DMS53 treated with DMSO at 0.1 percent for 48 hours (cell line): ENCODE measurements around the gene FMNL1.

Experiments used
- DNase-seq: peaks from one replicate; lab custom pipeline; 2025; ENCODE audit not compliant: unreplicated experiment; lab: John Stamatoyannopoulos, UW

Gene FMNL1

GRCh38 chr17:45257115-45257514 is 35.4 kb downstream of the FMNL1 start:
- no peak for DNase-seq

GRCh38 chr17:45258981-45259380 is 37.3 kb downstream of the FMNL1 start:
- DNase-seq: no peak

DNA sequence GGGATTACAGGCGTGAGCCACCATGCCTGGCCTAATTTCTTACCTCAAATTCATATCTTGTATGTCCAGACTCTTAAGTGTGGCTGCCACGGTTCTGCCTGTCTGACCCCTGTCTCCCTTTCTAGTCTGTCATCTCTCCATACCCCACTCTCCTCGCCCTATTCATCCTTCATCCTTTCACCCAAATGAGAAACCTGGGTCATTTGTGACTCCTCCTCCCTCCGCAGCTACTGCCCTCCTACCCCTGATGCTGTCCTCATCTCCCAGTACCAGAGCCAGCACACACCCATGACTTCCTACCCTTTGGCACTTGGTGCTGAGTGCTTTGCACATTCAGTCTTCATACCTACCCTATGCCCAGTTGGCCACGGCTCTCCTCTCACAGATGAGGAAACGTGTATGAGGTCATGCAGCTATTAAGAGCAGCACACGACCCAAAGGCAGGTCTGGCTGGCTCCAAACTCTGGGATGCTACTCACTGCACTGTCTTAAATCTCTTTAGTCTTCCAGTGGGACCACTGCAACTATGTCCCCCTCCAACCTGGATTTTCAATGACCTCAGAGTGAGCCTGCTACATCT is 38.6 kb downstream of the FMNL1 start:
- DNase-seq: no peak

GRCh38 chr17:45261577-45262515 is 40.2 kb downstream of the FMNL1 start, which contains the start of gene SPATA32:
TSS of gene SPATA32 (minus strand) at chr17:45262094. CDS start at chr17:45262016, 78 bp downstream.
- no peak for DNase-seq

- DNase-seq: no peak
Observed at GRCh38 chr17:45262516-45263476, 41.1 kb downstream of the FMNL1 start.

DNA sequence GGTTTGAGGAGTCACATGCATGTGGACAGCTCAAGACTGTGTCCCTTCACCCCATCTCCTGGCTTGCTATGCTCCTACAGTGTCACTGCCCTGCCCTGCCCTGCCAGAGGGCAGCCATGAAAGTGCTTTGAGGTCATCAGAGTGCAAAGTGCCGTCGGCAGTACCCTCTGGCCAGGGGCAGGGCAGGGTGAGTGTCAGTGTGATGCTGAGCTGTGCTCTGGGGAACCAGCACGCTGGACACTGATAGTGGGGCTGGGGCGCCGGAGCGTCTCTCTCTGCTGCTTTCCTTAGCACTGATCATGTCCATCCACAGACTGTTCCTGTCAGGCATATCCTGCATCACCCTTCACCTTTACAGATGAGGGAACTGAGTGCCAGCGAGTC is 41.8 kb downstream of the FMNL1 start:
- DNase-seq: no peak

GRCh38 chr17:45264430-45264829 is 42.7 kb downstream of the FMNL1 start:
- no peak for DNase-seq

DNA sequence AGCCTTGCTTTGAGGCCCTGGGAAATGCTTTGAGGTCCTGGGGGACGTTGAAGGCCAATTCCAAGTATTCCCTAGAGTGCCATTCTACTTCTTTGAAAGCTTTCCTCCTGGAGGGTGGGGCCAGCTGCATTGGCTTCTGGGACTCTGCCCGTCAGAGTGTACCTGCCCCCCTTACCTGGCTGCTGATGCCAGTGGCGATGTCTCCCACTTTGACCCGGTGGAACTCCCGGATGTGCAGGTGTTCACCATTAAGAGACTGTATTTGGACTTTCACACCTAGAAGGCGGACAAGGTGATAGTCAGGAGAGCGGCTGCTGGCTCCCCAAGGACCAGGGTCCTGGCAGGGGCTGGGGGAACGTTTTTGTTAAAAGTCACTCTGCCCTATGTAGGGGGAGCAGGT is 43.3 kb downstream of the FMNL1 start:
- no peak for DNase-seq

DNA sequence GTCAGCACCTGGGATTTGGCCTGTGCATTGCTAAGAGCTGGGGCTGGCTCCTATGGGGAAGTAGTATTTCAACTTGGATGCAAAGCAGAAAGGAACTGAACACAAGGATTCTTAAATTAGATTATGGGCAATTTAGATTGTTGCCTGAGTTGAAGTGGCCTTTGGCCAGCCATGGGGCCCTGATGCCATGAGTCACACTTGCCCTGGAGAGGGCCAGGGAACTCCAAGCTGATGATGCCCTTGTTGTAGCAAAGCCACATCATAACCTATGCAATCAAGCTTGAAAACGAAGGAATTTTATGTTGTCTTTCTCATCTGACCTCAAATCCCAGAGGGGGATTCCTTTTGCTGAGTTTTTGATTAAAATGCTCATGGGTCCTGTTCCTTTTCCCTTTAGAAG is 44.1 kb downstream of the FMNL1 start:
- DNase-seq: no peak

DNA sequence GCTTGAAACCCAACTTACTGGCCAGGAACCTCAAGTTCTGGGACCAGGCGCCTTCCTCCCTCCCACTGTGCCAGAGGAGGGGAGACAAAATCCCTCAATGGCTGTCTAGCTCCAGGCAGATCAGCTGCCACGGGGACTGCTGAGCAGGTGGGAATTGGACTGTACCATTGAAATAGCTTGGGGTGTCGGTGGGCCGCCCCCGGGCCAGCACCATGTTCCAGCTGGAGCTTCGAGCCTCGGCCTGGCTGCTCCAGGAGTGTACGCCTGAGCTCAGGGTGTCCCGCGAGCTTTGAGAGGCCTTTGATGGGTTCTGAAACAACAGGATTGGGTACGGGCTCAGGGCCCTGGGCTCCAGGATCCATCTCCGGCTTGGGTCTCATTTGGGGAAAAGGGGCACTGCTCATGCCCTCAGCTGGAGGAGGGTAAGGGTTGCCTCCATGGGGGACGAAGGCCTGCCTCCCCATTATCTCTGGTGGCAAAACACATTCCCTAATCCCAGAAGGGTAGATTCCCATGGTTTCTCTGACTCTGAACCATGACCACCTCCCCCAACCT is 44.8 kb downstream of the FMNL1 start:
- DNase-seq: no peak

GRCh38 chr17:45267436-45268055 is 45.9 kb downstream of the FMNL1 start:
- DNase-seq: no peak

GRCh38 chr17:45269912-45270311 is 48.2 kb downstream of the FMNL1 start:
- no peak for DNase-seq

- no peak for DNase-seq
Observed at GRCh38 chr17:45270828-45271418, 49.2 kb downstream of the FMNL1 start.

GRCh38 chr17:45271603-45272002 is 49.9 kb downstream of the FMNL1 start:
- no peak for DNase-seq

DNA sequence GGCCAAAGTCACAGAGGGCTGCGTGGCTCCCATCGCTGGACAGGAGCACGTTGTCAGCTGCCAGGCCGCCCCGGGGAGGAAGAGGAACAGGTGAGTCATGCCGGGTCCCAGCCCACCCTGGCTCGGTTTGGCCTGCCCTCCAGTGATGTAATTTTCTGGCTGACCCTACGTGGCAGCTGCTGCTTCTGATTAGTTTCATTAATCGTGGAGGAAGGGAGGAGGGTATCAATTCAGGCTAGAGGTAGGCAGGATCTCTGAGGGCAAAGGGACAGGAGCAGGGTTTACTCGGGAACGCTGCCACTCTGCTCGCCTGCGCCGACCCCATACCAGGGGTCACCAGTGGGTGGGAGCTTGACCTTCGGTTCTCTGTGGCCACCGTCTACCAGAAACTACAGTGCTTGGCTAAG is 51.9 kb downstream of the FMNL1 start:
- no peak for DNase-seq

- no peak for DNase-seq
Observed at GRCh38 chr17:45274033-45274432, 52.3 kb downstream of the FMNL1 start.

- DNase-seq: no peak
Observed at GRCh38 chr17:45276031-45276430, 54.3 kb downstream of the FMNL1 start.

- peak; percentile 70 for DNase-seq
Observed at GRCh38 chr17:45277216-45277849, 55.6 kb downstream of the FMNL1 start.

DNA sequence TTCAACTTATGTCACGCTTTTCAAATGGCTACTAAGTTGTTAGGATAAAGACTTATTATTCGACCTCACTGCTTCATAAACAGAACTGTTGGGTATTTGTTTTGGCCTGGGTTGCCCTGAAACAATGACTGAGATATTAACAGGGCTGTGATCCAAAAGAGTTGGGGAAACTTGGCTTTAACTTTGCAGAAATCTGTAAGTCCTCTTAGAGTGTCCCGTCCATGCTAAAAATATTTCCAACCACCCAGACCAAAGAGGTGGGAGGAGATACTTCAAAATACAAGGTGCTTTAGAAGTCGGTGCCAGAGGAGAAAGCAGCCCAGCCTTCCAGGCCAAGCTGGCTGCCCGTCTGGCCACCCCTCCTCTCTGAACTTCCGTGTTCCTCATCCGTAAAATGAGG is 56.3 kb downstream of the FMNL1 start:
- DNase-seq: no peak

- no peak for DNase-seq
Observed at GRCh38 chr17:45279898-45280297, 58.2 kb downstream of the FMNL1 start.
